ENCODE data around the gene ADAMTS12.
"Not testable (repeated sequence)": the region's sequence is repeated elsewhere in the genome, so short reads cannot be mapped to it uniquely, and the experiment has no call there.

Gene ADAMTS12, protein sequence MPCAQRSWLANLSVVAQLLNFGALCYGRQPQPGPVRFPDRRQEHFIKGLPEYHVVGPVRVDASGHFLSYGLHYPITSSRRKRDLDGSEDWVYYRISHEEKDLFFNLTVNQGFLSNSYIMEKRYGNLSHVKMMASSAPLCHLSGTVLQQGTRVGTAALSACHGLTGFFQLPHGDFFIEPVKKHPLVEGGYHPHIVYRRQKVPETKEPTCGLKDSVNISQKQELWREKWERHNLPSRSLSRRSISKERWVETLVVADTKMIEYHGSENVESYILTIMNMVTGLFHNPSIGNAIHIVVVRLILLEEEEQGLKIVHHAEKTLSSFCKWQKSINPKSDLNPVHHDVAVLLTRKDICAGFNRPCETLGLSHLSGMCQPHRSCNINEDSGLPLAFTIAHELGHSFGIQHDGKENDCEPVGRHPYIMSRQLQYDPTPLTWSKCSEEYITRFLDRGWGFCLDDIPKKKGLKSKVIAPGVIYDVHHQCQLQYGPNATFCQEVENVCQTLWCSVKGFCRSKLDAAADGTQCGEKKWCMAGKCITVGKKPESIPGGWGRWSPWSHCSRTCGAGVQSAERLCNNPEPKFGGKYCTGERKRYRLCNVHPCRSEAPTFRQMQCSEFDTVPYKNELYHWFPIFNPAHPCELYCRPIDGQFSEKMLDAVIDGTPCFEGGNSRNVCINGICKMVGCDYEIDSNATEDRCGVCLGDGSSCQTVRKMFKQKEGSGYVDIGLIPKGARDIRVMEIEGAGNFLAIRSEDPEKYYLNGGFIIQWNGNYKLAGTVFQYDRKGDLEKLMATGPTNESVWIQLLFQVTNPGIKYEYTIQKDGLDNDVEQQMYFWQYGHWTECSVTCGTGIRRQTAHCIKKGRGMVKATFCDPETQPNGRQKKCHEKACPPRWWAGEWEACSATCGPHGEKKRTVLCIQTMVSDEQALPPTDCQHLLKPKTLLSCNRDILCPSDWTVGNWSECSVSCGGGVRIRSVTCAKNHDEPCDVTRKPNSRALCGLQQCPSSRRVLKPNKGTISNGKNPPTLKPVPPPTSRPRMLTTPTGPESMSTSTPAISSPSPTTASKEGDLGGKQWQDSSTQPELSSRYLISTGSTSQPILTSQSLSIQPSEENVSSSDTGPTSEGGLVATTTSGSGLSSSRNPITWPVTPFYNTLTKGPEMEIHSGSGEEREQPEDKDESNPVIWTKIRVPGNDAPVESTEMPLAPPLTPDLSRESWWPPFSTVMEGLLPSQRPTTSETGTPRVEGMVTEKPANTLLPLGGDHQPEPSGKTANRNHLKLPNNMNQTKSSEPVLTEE (N-terminal part only)

DNA sequence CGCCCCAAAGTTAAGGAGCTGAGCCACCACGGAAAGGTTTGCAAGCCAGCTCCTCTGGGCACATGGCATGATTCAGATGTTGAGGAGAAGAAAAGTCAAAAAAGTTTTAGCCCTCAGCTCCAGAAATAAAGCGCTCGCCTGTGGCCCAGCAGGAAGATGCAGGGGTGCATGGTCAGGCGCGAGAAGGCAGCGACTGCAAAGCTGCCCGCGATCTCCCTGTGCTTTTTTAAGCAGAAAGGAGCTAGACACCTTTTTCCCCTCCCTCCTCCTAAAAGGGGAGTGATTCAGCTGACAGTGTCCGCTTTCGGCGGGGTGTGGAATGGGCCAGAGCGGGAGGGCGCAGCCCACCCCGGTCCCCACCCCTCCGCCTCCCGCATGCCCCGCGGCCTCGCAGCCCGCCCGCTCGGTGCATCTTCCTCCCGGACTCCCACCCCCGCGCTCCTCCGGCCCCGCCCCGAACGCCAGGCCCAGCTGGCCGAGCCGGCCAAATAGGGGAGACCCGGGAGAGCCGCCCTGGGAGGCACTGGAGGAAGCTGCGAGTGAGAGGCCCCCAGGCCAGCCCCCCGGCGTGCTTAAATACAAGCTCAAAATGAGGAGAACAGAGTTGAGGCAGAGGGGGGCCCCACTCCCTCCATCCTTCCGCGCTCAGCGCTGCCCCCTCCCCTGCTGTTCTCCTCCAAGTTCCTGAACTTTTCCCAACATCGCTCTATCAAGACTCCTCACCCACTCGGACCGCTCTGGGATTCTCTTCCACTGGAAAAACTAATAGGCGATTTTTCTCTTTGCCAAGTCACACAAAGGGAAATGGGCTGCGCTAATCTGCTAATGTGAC is at the start of gene ADAMTS12:
Gene ADAMTS12, minus strand, starts transcription at position 203 of the 832 bp plus-strand sequence. Its CDS starts 134 bp downstream, at position 69.
- no peak for DNase-seq (ENCODE audit: low read depth)

DNA sequence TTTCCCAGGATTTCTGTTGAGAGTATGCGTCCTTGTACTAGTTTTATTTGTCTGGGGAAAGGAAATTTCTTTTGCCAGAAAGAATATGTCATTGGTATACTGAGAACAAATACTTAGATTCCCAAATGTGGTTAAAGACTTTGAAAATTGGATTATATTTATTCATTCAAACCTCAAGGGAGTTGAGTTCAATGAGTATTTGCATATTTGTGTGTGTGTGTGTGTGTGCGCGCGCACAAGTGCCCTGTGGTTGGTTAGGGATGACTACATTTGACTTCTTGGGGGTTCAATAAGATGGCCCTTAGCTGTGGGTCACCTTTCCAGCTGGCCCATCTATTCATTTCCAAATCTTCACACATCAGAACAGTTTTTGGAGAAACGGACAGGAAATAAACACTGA is 49.3 kb upstream of the ADAMTS12 start:
- DNase-seq (ENCODE audit: low read depth), result no peak

DNA sequence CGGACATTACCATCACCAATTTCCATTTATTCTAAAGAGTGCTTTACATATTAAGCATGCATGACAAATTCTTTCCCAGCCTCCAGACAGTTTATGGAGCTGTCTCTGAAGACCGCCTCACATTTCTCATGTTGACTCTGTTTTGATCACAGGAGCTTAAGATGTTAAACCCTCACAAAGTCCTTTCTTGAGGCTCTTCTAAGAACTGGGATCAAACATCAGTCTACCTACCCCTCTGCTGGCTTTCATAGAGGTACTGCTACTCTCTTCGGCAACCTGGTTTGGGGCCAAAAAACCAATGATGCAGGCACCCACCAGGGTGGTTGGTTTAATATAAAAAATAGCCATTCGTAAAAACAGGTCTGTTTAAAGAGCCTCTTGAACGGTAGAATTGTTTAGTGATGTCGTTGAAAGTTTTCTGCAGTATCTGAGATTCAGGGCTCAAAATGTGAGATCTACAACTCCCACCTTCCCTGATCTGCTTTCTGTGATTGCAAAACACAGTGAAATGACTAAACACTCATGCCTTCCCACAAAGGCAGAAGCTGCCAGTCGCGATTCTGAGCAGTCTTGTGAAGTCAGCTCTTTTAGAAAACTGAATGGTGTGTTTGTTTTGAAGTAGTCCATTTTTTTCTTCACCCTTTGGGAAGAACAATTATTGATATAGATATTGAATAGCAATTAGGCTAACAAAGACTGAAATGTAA is 47.9 kb upstream of the ADAMTS12 start:
- no peak for DNase-seq (ENCODE audit: low read depth)

DNA sequence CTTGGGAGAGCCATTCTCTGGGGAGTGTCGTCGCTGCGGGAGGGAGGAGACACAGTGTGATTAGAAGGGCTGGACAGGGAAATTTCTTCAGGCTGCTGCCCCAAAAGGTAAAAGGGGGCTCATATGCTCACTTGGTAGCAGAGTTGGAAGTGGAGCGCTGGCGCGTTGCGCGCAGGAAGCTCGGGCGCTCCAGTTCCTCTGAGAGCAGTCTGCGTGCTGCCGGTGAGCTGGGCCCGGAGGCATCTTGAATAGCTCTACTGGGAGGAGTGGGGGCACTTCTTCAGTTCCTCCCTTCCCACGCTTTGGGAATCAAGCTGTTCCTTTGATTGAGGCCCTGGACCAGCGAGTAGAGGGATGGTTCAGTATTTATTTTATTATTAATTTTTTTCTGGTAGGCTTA is 47.1 kb upstream of the ADAMTS12 start:
- no peak for DNase-seq (ENCODE audit: low read depth)

DNA sequence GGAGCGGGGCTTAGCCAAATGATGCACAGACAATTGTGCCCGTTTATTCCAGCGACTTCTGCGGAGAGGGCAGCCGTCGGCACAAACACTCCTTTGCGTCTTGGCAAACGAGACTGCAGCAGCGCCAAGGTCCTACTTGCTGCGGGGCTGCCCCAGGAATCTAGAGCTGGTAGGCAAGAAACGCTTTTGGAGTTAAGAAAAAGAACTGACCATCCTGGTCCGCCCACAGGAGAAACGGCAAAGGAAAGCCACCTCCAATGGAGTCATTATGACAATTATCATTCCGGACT is 46.7 kb upstream of the ADAMTS12 start:
- DNase-seq (ENCODE audit: low read depth), result no peak

DNA sequence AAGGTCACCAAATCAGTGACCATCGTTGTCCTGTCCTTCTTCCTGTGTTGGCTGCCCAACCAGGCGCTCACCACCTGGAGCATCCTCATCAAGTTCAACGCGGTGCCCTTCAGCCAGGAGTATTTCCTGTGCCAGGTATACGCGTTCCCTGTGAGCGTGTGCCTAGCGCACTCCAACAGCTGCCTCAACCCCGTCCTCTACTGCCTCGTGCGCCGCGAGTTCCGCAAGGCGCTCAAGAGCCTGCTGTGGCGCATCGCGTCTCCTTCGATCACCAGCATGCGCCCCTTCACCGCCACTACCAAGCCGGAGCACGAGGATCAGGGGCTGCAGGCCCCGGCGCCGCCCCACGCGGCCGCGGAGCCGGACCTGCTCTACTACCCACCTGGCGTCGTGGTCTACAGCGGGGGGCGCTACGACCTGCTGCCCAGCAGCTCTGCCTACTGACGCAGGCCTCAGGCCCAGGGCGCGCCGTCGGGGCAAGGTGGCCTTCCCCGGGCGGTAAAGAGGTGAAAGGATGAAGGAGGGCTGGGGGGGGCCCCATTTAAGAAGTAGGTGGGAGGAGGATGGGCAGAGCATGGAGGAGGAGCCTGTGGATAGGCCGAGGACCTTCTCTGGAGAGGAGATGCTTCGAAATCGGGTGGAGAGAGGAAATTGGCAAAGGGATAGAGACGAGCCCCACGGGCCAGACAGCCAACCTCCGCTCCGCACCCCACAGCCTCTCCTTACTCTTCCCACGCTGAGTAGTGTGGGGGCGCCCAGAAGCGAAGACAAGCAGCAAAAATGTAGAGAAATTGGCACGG is 46.1 kb upstream of the ADAMTS12 start:
- DNase-seq (ENCODE audit: low read depth), result no peak

DNA sequence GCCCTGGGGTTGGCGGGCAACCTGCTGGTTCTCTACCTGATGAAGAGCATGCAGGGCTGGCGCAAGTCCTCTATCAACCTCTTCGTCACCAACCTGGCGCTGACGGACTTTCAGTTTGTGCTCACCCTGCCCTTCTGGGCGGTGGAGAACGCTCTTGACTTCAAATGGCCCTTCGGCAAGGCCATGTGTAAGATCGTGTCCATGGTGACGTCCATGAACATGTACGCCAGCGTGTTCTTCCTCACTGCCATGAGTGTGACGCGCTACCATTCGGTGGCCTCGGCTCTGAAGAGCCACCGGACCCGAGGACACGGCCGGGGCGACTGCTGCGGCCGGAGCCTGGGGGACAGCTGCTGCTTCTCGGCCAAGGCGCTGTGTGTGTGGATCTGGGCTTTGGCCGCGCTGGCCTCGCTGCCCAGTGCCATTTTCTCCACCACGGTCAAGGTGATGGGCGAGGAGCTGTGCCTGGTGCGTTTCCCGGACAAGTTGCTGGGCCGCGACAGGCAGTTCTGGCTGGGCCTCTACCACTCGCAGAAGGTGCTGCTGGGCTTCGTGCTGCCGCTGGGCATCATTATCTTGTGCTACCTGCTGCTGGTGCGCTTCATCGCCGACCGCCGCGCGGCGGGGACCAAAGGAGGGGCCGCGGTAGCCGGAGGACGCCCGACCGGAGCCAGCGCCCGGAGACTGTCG is 45.4 kb upstream of the ADAMTS12 start:
- DNase-seq (ENCODE audit: low read depth), result no peak

DNA sequence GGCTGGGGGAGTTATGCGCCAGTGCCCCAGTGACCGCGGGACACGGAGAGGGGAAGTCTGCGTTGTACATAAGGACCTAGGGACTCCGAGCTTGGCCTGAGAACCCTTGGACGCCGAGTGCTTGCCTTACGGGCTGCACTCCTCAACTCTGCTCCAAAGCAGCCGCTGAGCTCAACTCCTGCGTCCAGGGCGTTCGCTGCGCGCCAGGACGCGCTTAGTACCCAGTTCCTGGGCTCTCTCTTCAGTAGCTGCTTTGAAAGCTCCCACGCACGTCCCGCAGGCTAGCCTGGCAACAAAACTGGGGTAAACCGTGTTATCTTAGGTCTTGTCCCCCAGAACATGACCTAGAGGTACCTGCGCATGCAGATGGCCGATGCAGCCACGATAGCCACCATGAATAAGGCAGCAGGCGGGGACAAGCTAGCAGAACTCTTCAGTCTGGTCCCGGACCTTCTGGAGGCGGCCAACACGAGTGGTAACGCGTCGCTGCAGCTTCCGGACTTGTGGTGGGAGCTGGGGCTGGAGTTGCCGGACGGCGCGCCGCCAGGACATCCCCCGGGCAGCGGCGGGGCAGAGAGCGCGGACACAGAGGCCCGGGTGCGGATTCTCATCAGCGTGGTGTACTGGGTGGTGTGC is 44.7 kb upstream of the ADAMTS12 start, which contains the start of gene RXFP3:
Gene RXFP3, plus strand, starts transcription at position 6 of the 636 bp plus-strand sequence. Its CDS starts 355 bp downstream, at position 361.
- DNase-seq (ENCODE audit: low read depth), result no peak

DNA sequence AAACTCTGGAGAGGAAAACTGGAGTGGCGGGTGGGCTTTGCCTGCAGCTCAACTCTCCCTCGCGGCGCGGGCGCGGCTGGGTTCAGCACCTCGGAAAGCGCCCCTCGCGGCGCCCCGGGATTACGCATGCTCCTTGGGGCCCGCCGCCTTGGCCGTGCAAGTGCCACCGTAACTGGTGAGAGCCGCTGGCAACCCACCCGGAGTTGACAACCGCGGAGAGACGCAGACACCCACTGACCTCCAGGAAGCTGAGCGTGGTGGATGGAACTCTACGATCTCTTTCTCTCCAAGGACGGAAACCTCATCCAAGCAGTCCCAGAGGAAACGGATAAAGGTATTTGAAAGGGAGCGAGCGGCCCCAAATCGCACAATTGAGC is 44.2 kb upstream of the ADAMTS12 start:
- peak; percentile 56 for DNase-seq (ENCODE audit: low read depth)

DNA sequence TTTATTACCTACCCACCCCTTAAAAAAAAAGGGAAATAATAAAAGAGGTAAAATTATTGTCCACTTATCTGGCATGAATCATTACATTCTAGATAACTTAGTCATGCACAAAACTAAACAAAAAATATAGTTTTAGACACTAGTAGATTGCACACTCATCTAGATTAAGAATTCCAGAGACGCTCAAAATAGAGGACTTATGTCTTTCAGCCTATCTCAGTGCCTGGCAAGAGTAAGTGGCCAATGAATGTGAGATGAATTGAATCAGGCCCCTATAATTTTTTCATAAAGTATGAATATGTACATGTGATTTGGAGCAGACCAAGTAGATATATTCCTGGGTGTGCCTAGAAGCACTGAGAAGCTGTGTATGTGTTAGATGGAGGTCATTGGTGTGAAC is 42.4 kb upstream of the ADAMTS12 start:
- DNase-seq (ENCODE audit: low read depth), result no peak

DNA sequence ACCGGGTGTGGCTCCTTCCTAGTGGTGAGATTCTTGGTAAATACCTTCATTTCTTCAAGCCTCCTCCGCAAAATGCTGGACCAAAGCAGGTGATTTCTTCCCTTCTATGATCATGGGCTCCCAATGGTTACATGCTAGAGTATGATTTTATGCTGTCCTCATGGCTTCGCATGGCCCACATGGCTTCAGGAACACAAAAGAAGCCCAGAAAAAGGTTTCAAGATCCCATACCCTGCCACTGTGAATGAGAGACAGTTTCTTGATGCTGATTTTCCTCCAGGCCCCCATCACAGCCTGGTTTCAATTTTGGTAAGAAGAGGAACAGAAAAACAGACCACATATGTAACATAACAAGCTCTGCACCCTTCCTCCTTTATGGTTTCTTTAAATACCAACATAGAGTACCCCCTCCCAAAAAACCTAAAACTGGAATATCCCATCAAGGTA is 42.0 kb upstream of the ADAMTS12 start:
- no peak for DNase-seq (ENCODE audit: low read depth)

DNA sequence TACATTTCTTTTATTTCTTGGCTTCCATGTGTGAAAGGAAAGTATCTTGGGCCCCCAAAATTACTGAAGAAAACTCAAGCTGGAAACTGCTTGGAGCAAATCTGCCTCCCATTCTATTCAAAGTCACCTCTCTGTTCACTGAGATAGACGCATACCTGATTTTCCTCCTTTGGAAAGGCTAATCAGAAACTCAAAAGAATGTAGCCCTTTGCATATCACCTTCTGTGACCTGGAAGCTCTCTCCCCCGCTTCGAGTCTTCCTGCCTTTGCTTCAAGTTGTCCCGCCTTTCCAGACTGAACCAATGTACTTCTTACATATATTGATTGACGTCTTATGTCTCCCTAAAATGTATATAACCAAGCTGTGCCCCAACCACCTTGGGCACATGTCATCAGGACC is 39.3 kb upstream of the ADAMTS12 start:
- DNase-seq (ENCODE audit: low read depth), result no peak

DNA sequence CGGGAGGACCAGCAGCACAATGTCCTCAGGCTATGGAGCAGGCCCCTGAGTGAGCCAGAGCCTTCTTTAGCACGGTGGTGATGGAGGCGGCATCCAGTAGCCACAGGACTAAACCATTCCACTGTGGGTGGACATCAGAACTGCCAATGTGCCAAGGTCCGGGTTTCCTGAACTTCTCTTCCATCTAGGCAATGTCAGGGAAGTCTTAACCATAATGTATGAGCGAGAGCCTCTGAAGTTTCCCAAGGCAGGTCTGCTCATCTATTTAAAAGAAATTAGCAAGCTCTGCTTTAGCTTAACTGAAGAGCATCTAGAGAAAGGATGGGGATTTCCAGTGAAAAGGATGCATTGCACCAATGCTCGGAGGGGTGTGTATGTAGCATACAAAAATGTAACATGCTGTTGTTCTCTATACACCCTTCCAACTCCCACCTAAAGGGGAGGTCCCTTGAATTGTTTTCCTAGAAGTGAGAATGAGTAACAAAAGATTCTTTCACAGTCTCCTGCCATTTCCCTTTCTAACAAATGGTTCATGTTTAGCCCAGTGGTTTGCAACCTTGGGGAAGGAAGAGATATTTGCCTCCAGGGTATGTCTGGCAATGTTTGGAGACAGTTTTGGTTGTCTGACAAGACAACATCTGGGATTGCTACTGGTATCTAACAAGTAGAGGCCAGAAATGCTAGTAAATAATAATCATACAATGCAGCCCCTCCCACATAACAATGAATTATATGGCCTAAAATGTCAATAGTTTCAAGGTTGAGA is 38.3 kb upstream of the ADAMTS12 start:
- DNase-seq (ENCODE audit: low read depth), result no peak

DNA sequence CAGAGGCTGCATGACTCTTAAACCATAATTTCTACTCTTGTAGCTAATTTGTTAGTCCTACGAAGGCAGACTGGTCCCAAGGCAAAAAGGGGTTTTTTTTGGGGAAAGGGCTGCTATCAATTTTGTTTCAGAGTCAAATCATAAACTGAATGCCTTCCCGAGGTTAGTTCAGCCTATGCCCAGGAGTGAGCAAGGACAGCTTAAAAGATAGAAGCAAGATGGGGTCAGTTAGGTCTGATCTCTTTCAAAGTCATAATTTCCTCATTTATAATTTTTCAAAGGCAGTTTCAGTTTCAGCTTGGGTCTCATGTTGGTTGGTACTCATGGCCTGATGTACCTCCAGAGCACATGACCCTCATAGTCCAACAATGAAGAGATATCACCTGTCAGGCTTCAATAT is 36.5 kb upstream of the ADAMTS12 start:
- no peak for DNase-seq (ENCODE audit: low read depth)

DNA sequence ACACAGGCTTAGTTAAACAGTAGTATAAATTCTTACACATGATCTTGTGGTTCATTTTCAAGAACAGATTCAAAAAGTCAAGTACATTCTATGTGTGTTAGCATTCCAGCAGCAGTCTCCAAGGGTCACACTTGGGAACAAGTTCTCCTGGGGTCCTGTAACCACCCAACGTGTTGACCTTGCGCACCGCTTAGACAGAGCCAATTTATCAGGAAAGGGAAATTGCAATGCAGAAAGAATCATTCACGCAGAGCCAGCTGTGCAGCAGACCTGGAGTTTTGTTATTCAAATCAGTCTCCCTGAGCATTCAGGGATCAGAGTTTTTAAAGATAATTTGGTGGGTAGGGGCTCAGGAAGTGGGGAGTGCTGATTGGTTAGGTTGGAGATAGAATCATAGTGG is 35.9 kb upstream of the ADAMTS12 start:
- DNase-seq (ENCODE audit: low read depth), result no peak

DNA sequence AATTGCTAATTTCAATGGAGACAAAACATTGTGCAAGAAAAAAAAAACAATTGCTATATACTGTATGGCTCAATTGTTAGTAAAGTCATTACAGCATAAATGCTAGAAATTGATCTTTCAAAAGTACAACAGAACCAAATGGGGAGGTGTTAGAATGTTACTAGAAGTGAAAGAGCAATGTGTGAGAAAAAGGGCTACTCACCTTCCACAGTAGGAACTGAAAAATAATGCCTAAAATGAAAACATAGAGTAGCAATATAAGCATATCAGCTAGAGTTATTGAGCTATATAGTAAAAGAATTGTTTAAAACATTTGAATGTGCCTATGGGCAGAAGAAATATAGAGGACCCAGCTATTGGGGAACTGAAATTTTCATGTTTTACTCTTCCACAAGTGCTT is 33.5 kb upstream of the ADAMTS12 start:
- no peak for DNase-seq (ENCODE audit: low read depth)

DNA sequence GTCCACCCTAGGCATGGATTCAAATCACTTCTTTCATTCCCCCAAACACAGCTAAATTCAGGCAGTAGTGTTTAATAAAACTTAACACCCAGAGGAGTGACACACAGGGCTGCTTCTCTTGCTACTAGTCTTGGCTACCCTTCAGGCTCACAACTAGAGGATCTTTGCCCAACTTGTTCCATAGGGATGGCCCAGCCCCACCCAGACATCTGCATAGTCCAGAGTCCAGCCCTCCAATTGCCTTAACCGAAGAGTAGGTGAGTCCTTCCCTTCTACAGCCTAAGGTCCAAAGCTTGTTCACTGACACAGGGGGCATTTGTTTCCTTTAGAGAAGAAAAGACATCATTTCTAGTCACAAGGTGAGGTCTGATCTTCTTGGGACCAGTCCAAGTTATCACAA is 29.2 kb upstream of the ADAMTS12 start:
- DNase-seq (ENCODE audit: low read depth), result no peak

DNA sequence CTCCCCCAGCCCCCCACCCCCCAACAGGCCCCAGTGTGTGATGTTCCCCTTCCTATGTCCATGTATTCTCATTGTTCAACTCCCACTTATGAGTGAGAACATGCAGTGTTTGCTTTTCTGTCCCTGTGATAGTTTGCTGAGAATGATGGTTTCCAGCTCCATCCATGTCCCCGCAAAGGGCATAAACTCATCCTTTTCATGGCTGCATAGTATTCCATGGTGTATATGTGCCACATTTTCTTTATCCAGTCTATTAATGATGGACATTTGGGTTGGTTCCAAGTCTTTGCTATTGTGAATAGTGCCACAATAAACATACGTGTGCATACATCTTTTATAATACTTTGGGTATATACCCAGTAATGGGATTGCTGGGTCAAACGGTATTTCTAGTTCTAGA is 23.1 kb upstream of the ADAMTS12 start:
- DNase-seq (ENCODE audit: low read depth), result not testable (repeated sequence)

Data from activated T-cell treated with anti-CD3 and anti-CD28 coated beads for 48 hours (primary cell).